ENCODE measurements around the gene SLCO2B1. TPM values are rescaled to one million over a fixed set of nuclear protein-coding genes. Genes with fewer than 3 reads are reported as not detected.

SLCO2B1 gene
- total RNA-seq, 1 donor from 2014 or later, result 2.6 TPM

DNA sequence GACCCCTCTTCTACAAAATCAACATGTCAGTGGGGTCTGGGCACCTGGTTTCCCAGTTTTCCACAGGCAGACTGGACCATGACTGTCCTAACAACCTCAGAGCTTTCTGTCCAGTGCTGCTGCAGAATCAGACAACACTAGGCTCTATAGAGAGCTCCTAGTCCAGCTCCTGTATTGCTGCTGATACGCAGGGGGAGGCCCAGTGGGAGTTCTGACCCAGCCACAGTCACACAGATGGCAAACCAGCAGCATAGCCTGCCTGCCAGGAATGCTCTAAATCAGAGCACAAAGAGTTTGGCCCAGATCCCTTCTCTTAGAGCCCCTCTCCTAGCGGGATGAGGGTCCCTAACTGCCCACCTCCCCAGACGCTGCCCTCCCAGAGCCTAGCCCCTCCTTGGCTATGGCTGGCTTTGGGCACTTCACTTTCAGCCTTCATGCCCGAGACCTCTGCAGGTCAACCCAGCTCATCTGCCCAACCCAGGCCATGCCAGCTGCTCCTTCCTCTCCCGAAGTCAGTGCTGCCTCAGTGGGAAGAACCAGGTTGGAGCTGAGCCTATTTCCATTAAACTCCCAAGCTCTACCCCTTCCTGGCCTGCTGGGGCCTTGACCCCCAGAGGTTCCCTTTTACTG, 15.8 kb upstream of the SLCO2B1 start:
- no peak overlapping the region for H2AFZ ChIP-seq (ENCODE audit: low read depth, low read length)
- DNase-seq (ENCODE audit: low read depth) (no peak), FAIRE-seq (no peak)
- H3K36me3 ChIP-seq (ENCODE audit: insufficient read depth, low read length), result no peaks in the 10 kb centered on the region
- H3K27ac ChIP-seq (ENCODE audit: low read depth, low read length), result no peak overlapping the region
- H4K20me1 ChIP-seq (ENCODE audit: insufficient read depth, low read length), result no peaks in the 10 kb centered on the region
- no peak overlapping the region for H3K27ac Mint-ChIP-seq (ENCODE audit: unreplicated experiment)
- H3K4me1 ChIP-seq (ENCODE audit: insufficient read depth, low read length), result no peaks in the 10 kb centered on the region
- H3K9me3 Mint-ChIP-seq (ENCODE audit: unreplicated experiment), result peaks cover 5% of the 10 kb centered on the region
- peaks cover 16% of the 10 kb centered on the region for H3K27me3 Mint-ChIP-seq (ENCODE audit: low read depth, unreplicated experiment)
- no peak overlapping the region for H3K4me3 ChIP-seq (ENCODE audit: insufficient read depth, low read depth, low read length)
- H3K4me1 Mint-ChIP-seq (ENCODE audit: low read depth, unreplicated experiment), result peaks cover 6% of the 10 kb centered on the region
- no peaks in the 10 kb centered on the region for H3K36me3 Mint-ChIP-seq (ENCODE audit: low read depth, unreplicated experiment)
- H3K4me3 Mint-ChIP-seq (ENCODE audit: unreplicated experiment), result no peak overlapping the region
- no peak overlapping the region for H3K9ac ChIP-seq (ENCODE audit: low read length)
- peaks cover 27% of the 10 kb centered on the region for H3K27me3 ChIP-seq (ENCODE audit: insufficient read depth, low read length)
- TF ChIP-seq EZH2 (IDR thresholded peaks at IDR 0.05; ENCODE audit: insufficient read depth, low read length), result no peak
- TF ChIP-seq, protein P1, sequence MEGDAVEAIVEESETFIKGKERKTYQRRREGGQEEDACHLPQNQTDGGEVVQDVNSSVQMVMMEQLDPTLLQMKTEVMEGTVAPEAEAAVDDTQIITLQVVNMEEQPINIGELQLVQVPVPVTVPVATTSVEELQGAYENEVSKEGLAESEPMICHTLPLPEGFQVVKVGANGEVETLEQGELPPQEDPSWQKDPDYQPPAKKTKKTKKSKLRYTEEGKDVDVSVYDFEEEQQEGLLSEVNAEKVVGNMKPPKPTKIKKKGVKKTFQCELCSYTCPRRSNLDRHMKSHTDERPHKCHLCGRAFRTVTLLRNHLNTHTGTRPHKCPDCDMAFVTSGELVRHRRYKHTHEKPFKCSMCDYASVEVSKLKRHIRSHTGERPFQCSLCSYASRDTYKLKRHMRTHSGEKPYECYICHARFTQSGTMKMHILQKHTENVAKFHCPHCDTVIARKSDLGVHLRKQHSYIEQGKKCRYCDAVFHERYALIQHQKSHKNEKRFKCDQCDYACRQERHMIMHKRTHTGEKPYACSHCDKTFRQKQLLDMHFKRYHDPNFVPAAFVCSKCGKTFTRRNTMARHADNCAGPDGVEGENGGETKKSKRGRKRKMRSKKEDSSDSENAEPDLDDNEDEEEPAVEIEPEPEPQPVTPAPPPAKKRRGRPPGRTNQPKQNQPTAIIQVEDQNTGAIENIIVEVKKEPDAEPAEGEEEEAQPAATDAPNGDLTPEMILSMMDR (IDR thresholded peaks at IDR 0.05; ENCODE audit: insufficient read depth, low read depth, low read length), result no peak
- H3K4me2 ChIP-seq (ENCODE audit: low read length), result no peak overlapping the region
- no peaks in the 10 kb centered on the region for H3K9me3 ChIP-seq (ENCODE audit: insufficient read depth, low read depth, low read length)
- no peaks in the 10 kb centered on the region for H3K79me2 ChIP-seq (ENCODE audit: insufficient read depth, low read length)

DNA sequence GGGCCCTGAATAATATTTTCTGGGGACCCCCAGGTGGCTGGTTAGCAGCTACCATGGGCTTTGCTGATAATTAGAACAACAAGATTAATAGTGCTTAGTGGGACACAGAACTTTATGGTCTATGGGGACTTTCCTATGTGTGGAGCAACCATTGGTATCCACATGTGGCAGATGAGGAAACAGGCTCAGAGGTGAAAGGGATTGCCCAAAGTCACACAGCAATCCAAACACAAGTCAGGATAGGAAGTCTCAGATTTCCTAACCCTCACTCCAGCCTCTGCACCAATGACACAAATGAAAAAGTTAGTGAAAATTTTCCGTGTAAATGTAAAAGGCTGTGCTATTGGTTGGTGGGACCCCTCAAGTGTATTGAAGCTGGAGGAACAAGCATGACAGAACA, 15.3 kb upstream of the SLCO2B1 start:
- H3K4me3 Mint-ChIP-seq (ENCODE audit: unreplicated experiment), result no peak overlapping the region

More for the DNA sequence above, 15.3 kb upstream of the SLCO2B1 start:
- no peak for FAIRE-seq
- Histone ChIP-seq H3K9me3 (ENCODE audit: insufficient read depth, low read depth, low read length) (no peaks in the 10 kb centered on the region), H3K27ac (ENCODE audit: low read depth, low read length) (no peak overlapping the region), H2AFZ (ENCODE audit: low read depth, low read length) (no peak overlapping the region), H3K27me3 (ENCODE audit: insufficient read depth, low read length) (peaks cover 27% of the 10 kb centered on the region), H3K9ac (ENCODE audit: low read length) (no peak overlapping the region), H3K36me3 (ENCODE audit: insufficient read depth, low read length) (no peaks in the 10 kb centered on the region), H4K20me1 (ENCODE audit: insufficient read depth, low read length) (no peaks in the 10 kb centered on the region), H3K4me2 (ENCODE audit: low read length) (no peak overlapping the region), H3K79me2 (ENCODE audit: insufficient read depth, low read length) (no peaks in the 10 kb centered on the region), H3K4me3 (ENCODE audit: insufficient read depth, low read depth, low read length) (no peak overlapping the region), H3K4me1 (ENCODE audit: insufficient read depth, low read length) (no peaks in the 10 kb centered on the region)
- DNase-seq (ENCODE audit: low read depth), result no peak
- peaks cover 6% of the 10 kb centered on the region for H3K4me1 Mint-ChIP-seq (ENCODE audit: low read depth, unreplicated experiment)
- no peak overlapping the region for H3K27ac Mint-ChIP-seq (ENCODE audit: unreplicated experiment)
- peaks cover 5% of the 10 kb centered on the region for H3K9me3 Mint-ChIP-seq (ENCODE audit: unreplicated experiment)
- peaks cover 16% of the 10 kb centered on the region for H3K27me3 Mint-ChIP-seq (ENCODE audit: low read depth, unreplicated experiment)
- H3K36me3 Mint-ChIP-seq (ENCODE audit: low read depth, unreplicated experiment), result no peaks in the 10 kb centered on the region
- TF ChIP-seq, protein P1 (IDR thresholded peaks at IDR 0.05; ENCODE audit: insufficient read depth, low read depth, low read length), result no peak
- no peak for TF ChIP-seq EZH2 (IDR thresholded peaks at IDR 0.05; ENCODE audit: insufficient read depth, low read length)
